Measurements from ENCODE around the gene MFAP1.
"Not testable (repeated sequence)": the region's sequence is repeated elsewhere in the genome, so short reads cannot be mapped to it uniquely, and the experiment has no call there.

MFAP1 gene, protein sequence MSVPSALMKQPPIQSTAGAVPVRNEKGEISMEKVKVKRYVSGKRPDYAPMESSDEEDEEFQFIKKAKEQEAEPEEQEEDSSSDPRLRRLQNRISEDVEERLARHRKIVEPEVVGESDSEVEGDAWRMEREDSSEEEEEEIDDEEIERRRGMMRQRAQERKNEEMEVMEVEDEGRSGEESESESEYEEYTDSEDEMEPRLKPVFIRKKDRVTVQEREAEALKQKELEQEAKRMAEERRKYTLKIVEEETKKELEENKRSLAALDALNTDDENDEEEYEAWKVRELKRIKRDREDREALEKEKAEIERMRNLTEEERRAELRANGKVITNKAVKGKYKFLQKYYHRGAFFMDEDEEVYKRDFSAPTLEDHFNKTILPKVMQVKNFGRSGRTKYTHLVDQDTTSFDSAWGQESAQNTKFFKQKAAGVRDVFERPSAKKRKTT

GRCh38 chr15:43824302-43825246 lies at the start of gene MFAP1:
Gene MFAP1, minus strand, starts transcription at chr15:43824690. Its CDS starts 121 bp downstream, at chr15:43824569.
- DNase-seq: peak; percentile 83 to 88

GRCh38 chr15:43873651-43874050 lies 49.2 kb upstream of the MFAP1 start:
- no peak for DNase-seq

GRCh38 chr15:43872416-43873020 lies 48.0 kb upstream of the MFAP1 start:
- peak; percentile 14 to 73 for DNase-seq

- no peak for DNase-seq
Observed at GRCh38 chr15:43871835-43872234, 47.3 kb upstream of the MFAP1 start.

DNA sequence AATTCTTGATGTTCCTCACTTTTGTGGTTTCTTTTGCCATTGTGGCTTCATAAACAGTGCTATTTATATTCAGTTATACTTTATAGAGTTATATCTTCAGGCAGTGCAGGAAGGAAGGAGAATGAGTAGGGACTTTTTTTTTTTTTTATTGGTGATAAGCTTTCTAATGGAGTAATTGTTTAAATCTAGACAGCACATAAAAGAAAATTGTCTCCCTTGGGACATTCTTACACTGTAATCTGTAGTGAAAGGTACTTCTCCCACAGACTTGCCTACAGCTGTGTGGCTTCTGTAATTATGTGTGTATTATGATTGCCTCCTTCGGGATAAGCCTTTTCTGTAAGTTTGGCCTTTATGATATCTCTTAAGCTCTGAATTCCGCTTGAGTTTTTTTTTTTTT lies 43.9 kb upstream of the MFAP1 start:
- DNase-seq: peak; percentile 20 to 63

- DNase-seq: no peak
Observed at GRCh38 chr15:43867096-43867495, 42.6 kb upstream of the MFAP1 start.

GRCh38 chr15:43866636-43867035 lies 42.1 kb upstream of the MFAP1 start:
- not testable (repeated sequence) for DNase-seq

DNA sequence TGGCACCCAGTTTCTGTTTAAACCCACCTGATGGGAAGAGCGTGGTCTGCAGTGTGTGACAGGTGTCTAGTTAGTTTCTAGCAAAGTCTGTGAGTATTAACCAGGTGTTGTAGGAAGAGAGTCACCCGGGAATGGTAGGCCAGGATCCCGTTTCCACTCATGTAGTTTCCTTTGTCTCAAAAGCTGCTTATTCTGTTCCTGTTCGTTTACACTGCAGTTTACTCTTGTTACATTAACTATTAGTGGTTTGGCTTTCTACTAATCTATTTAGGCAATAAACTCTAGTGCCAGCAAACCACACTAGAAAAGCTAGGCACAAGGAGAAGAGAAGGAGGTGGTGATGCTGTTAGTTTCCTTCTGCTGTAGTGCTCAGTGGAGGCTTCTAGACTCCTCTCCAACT lies 35.1 kb upstream of the MFAP1 start:
- no peak for DNase-seq

- DNase-seq: no peak
Observed at GRCh38 chr15:43854801-43855200, 30.3 kb upstream of the MFAP1 start.

- no peak for DNase-seq
Observed at GRCh38 chr15:43852607-43853006, 28.1 kb upstream of the MFAP1 start.

DNA sequence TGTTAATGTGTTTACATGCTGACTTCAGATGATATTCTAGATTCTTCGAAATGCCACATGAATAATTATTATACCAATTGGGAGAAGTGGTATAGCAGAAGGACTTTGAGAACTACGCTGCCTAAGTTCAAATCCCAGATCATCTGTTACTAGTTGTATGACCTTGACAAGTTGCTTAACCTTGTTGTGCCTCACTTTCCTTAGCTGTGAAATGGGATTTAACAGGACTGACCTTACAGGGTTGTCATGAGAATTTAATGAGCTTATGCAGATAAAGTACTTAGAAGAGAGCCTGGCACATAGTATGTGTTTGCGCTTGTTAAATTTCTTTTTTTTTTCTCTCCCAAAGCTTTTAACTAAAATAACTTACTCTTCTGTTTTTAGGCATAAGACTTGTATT lies 26.8 kb upstream of the MFAP1 start:
- DNase-seq: no peak

DNA sequence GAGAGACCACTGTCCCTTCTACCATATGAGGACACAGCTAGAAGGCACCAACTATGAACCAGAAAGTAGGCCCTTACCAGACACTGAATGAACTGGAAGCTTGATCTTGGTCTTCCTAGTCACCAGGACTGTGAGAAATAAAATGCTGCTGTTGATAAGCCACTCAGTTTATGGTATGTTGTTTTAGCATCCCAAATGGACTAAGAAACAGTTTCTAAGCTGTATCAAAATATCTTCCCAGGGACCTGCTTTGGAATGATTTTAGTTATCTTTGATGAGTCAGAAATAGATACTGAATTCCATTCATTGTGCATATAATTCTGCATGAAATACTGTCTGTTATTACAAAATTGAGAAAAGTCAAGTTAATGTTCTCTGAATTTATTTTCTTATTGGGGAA lies 20.9 kb upstream of the MFAP1 start:
- no peak for DNase-seq

DNA sequence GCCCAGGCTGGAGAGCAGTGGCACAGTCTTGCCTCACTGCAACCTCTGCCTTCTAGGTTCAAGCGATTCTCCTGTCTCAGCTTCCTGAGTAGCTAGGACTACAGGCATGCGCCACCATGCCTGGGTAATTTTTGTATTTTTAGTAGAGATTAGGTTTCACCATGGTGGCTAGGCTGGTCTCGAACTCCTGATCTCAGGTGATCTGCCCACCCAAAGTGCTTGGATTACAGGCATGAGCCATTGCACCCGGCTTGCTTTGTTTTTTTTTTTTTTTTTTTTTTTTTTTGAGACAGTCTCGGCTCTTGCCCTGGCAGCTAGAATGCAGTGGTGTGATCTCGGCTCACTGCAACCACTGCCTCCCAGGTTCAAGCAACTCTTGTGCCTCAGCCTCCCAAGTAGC lies 8.0 kb upstream of the MFAP1 start:
- DNase-seq: not testable (repeated sequence)

DNA sequence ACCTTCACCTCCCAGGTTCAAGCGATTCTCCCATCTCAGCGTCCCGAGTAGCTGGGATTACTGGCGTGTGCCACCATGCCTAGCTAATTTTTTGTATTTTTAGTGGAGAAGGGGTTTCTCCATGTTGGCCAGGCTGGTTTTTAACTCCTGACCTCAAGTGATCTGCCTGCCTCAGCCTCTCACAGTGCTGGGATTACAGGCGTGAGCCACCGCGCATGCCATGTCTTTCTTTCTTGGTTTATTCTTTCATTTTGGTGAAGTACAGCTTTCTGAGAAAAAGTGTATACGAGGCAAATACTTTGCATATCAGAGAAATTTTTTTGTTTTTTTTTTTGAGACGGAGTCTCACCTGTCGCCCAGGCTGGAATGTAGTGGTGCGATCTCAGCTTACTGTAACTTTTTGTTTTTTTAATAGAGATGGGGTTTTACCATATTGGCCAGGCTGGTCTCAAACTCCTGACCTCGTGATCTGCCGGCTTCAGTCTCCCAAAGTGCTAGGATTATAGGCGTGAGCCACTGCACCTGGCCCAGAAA lies 7.1 kb upstream of the MFAP1 start:
- not testable (repeated sequence) for DNase-seq

DNA sequence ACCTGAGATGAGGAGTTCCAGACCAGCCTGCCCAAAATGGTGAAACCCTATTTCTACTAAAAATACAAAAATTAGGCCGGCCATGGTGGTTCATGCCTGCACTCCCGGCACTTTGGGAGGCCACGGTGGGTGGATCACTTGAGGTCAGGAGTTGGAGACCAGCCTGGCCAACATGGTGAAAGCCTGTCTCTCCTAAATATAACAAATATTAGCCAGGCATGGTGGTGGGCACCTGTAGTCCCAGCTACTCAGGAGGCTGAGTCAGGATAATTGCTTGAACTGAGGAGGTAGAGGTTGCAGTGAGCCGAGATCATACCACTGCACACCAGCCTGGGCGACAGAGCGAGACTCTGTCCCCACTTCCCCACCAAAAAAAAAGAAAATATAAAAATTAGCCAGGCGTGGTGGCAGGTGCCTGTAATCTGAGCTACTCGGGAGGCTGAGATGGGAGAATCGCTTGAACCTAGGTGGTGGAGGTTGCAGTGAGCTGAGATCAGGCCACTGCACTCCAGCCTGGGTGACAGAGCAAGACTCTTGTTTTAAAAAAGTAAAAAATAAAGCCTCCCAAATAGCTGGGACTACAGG lies 6.3 kb upstream of the MFAP1 start:
- DNase-seq: not testable (repeated sequence)

DNA sequence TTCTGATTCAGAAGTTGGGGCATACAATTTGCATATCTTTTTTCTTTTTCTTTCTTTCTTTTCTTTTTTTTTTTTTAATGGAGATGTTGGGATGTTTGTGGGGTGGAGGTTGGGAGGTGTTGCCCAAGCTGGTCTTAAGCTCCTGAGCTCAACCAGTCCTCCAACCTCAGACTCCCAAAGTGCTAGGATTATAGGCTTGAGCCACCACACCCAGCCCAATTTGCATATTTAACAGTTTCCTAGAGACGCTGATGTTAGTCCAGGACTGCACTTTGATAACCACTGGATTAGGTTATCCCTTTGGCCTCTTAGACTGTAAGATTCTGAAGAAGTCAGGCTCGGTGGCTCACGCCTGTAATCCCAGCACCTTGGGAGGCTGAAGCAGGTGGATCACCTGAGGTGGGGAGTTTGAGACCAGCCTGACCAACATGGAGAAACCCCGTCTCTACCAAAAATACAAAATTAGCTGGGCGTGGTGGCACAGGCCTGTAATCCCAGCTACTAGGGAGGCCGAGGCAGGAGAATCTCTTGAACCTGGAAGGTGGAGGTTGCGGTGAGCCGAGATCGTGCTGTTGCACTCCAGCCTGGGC lies 5.6 kb upstream of the MFAP1 start:
- DNase-seq: not testable (repeated sequence)

DNA sequence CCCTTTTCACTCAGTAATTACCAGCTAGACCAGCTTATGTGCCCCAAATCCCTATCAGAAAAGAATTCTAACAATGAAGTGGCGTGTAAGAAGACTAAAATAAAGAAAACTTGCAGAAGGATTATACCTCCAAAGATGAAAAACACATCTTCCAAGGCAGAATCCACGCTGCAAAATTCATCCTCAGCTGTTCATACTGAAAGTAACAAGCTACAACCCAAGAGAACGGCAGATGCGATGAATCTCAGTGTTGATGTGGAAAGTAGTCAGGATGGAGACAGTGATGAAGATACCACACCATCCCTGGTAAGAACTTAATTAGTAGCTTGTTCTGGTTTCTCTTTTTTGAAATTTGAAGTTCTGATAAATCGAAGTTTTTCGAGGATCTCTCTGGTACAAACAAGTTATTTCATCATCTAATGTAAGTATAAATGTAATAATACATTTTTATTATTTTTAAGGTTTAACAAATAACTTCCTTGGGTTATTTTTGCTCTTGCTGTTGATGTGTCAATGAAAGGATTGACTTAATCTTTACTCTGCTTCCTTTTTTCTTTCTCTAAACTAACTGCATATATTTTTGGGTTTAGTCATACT lies 3.7 kb upstream of the MFAP1 start:
- no peak for DNase-seq

DNA sequence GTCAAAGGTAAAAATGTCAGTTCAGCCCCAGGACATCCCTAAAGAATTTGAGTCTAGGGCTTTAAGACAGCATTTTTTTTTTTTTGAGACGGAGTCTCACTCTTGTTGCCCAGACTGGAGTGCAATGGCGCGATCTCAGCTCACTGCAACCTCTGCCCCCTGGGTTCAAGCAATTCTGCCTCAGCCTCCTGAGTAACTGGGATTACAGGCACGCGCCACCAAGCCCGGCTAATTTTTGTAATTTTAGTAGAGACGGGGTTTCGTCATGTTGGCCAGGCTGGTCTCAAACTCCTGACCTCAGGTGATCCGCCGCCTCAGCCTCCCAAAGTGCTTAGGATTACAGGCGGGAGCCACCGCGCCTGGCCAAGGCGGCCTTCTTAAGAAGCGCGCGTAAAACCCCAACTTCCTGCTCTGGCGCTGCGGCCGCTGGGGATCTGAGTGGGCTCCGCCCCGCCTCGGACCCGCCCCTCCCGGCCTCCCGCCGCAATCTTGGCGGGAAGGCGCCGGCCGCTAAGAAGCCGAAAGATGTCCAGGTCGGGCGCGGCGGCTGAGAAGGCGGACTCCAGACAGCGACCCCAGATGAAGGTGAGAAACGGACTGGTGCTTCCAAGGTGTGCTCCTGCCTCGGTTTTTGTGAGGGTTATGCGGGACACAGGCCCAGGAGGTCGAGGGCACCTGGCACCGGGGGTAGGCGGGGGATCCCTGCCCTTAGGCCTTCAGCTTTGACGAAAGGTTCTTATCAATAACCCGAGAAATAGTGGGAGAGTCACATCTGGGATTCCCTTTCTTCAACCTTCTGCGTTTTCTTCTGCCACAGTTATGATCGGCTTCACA lies 2.2 kb upstream of the MFAP1 start, which contains the start of gene WDR76:
TSS of gene WDR76 (plus strand) at position 495 of the 834 bp plus-strand sequence. CDS start at position 526, 31 bp downstream.
- DNase-seq: peak; percentile 50 to 67

DNA sequence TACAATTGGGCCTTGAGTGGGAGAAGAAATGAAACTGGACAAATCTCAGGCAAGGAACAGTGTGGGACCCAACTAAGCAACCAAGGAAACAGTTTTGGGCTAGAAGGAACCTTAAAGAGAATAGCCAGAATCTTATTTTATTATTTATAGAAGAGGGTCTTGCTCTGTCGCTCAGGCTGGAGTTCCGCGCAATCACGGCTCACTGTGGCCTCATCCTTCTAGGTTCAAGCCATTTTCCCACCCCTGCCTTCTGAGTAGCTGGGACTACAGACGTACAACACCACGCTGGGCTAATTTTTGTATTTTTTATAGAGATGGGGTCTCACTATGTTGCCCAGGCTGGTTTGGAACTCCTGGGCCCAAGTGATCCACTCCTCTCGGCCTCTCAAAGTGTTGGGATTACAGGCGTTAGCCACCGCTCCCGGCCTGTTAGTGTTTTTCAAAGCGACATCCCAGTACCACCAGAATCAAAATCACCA lies 1.6 kb upstream of the MFAP1 start:
- DNase-seq: no peak

GRCh38 chr15:43825305-43825704 lies 815 bp upstream of the MFAP1 start:
- not testable (repeated sequence) for DNase-seq
